Endothelial cell of umbilical vein (primary cell): ENCODE measurements around the gene CNTNAP2. TPM values are rescaled to one million over a fixed set of nuclear protein-coding genes. Genes with fewer than 3 reads are reported as not detected.

Experiments used
- BruUV-seq: library from RNA; stranded (reverse); fragments of 400-500 nt; replicated peaks from 2 replicates; lab custom pipeline; 2021; lab: Mats Ljungman, UMichigan
- CTCF ChIA-PET: fragments of 300-600, 350-600 bp; sonication (Branson Sonifier 250); formaldehyde crosslinking; loops from one replicate; lab custom pipeline; 2021; ENCODE audit warnings: antibody characterized with exemption, inconsistent platforms; lab: Charles Lee
- POLR2A ChIA-PET: fragments of 300-600, 350-600 bp; sonication (Branson Sonifier 250); formaldehyde crosslinking; loops from one replicate; lab custom pipeline; 2021; ENCODE audit warnings: antibody characterized with exemption, inconsistent platforms; lab: Charles Lee
- DNase-seq: peaks from one replicate; pipeline ENCODE4 v3.0.0-alpha.2; 2011; ENCODE audit warnings: low read depth, low spot score
- FAIRE-seq: peaks from 2 replicates; lab custom pipeline; 2011; peaks lifted over from hg19 to GRCh38; lab: Jason Lieb, UNC
- H2AFZ ChIP-seq: 2 replicates; pipeline ENCODE4 v1.6.0; 2012; ENCODE audit warnings: low read depth, low read length, control low read depth, inconsistent platforms
- H3K27ac ChIP-seq: 2 replicates; pipeline ENCODE4 v1.5.1; 2011; ENCODE audit warnings: low read depth, mild to moderate bottlenecking, control low read depth, low read length, moderate library complexity; ENCODE audit not compliant: insufficient read depth
- H3K27me3 ChIP-seq, 2 experiments: 2 replicates each; pipeline versions ENCODE4 v1.6.0 to v1.6.1; 2011; ENCODE audit warnings: low read length in 2 of 2, mixed read lengths in 1 of 2; ENCODE audit not compliant: control insufficient read depth in 2 of 2, insufficient read depth in 2 of 2
- H3K36me3 ChIP-seq, 2 experiments: 2 replicates in 1 of 2; 3 replicates in 1 of 2; pipeline ENCODE4 v1.5.1; 2011; ENCODE audit warnings: low read length in 2 of 2, mild to moderate bottlenecking in 1 of 2, moderate library complexity in 1 of 2; ENCODE audit not compliant: control insufficient read depth in 2 of 2, insufficient read depth in 2 of 2; ENCODE audit errors: extremely low read depth in 1 of 2
- H3K4me1 ChIP-seq: 3 replicates; pipeline ENCODE4 v1.5.1; 2011; ENCODE audit warnings: mild to moderate bottlenecking, low read length; ENCODE audit not compliant: control insufficient read depth, insufficient read depth; ENCODE audit errors: extremely low read depth
- H3K4me2 ChIP-seq: 2 replicates; pipeline ENCODE4 v1.6.1; 2011; ENCODE audit warnings: low read length, control low read depth, mixed read lengths; ENCODE audit not compliant: insufficient read depth
- H3K4me3 ChIP-seq, 3 experiments: fragments of 200-600 bp in 1 of 3; sonication (generic), shearing (Covaris generic) in 1 of 3; replicated peaks in 1 of 3; 2 replicates each; pipeline ENCODE4 v1.5.1; 2011 to 2016; ENCODE audit warnings: control low read depth in 3 of 3, low read length in 3 of 3, mild to moderate bottlenecking in 2 of 3, inconsistent platforms in 1 of 3, low read depth in 1 of 3, moderate library complexity in 1 of 3; ENCODE audit not compliant: insufficient read depth in 1 of 3
- H3K79me2 ChIP-seq: 2 replicates; pipeline ENCODE4 v1.6.0; 2012; ENCODE audit warnings: low read length, inconsistent platforms; ENCODE audit not compliant: control insufficient read depth, insufficient read depth
- H3K9ac ChIP-seq: replicated peaks from 2 replicates; pipeline ENCODE3; 2011; ENCODE audit warnings: low read length, control low read depth; ENCODE audit not compliant: insufficient read depth; ENCODE audit errors: extremely low read depth
- H3K9me1 ChIP-seq: replicated peaks from 3 replicates; pipeline ENCODE4 v1.6.0; 2011; ENCODE audit warnings: mild to moderate bottlenecking, low read length; ENCODE audit not compliant: control insufficient read depth, insufficient read depth; ENCODE audit errors: extremely low read depth
- H3K9me3 ChIP-seq: replicated peaks from 2 replicates; pipeline ENCODE4 v1.5.1; 2012; ENCODE audit warnings: low read length, inconsistent platforms; ENCODE audit not compliant: control insufficient read depth, insufficient read depth
- H4K20me1 ChIP-seq: replicated peaks from 2 replicates; pipeline ENCODE3; 2011; ENCODE audit warnings: mild to moderate bottlenecking, low read length; ENCODE audit not compliant: control insufficient read depth, insufficient read depth; ENCODE audit errors: extremely low read depth
- CTCF ChIP-seq, 2 donors: IDR thresholded peaks; 1 replicate in 1 of 2; 2 replicates in 1 of 2; pipeline ENCODE4 v1.5.1; 2011; ENCODE audit warnings: low read length in 2 of 2, mild to moderate bottlenecking in 2 of 2, moderate library complexity in 2 of 2, control low read depth in 1 of 2, inconsistent platforms in 1 of 2, low read depth in 1 of 2; ENCODE audit not compliant: insufficient read depth in 1 of 2; ENCODE audit errors: extremely low read depth in 1 of 2
- EZH2 ChIP-seq: IDR thresholded peaks from 2 replicates; pipeline ENCODE4 v1.6.1; 2012; ENCODE audit warnings: borderline replicate concordance, low read depth, mild to moderate bottlenecking, moderate library complexity, low read length, inconsistent platforms; ENCODE audit not compliant: severe bottlenecking
- FOS ChIP-seq: IDR thresholded peaks from 2 replicates; pipeline ENCODE4 v1.6.1; 2011; ENCODE audit warnings: mild to moderate bottlenecking, low read length, moderate library complexity, borderline replicate concordance; ENCODE audit not compliant: insufficient read depth
- GATA2 ChIP-seq: IDR thresholded peaks from 2 replicates; pipeline ENCODE4 v1.7.0; 2011; ENCODE audit warnings: low read depth, mild to moderate bottlenecking, moderate library complexity, mixed read lengths, low read length; ENCODE audit not compliant: insufficient read length, insufficient read depth
- JUN ChIP-seq: IDR thresholded peaks from 2 replicates; pipeline ENCODE4 v1.6.1; 2011; ENCODE audit warnings: borderline replicate concordance, low read depth; ENCODE audit not compliant: insufficient read length, insufficient read depth
- MYC ChIP-seq: IDR thresholded peaks from one replicate; pipeline ENCODE4 v1.6.1; 2011; ENCODE audit warnings: mild to moderate bottlenecking, low read depth, low read length
- POLR2A ChIP-seq: IDR thresholded peaks from 2 replicates; pipeline ENCODE4 v1.6.1; 2012; ENCODE audit warnings: low read depth, mild to moderate bottlenecking, control low read depth, low read length
- POLR2AphosphoS5 ChIP-seq: IDR thresholded peaks from 2 replicates; pipeline ENCODE4 v1.6.1; 2012; ENCODE audit warnings: low read depth, mild to moderate bottlenecking, control low read depth, low read length, moderate library complexity; ENCODE audit not compliant: insufficient read depth
- dilution Hi-C: fragments of 300-500 bp; cut with MboI; formaldehyde crosslinking; loops from one replicate; pipeline ENCODE4 v1.15.0; 2019; ENCODE audit warnings: low sequenced_read_pairs; ENCODE audit not compliant: extremely low pct_ligation_motif_present
- intact Hi-C: fragments of 100-400 bp; cut with micrococcal nuclease; formaldehyde crosslinking; loops from one replicate; pipeline ENCODE4 v1.10.0; 2022
- polyA plus RNA-seq, 4 experiments: library from polyadenylated mRNA; depleted of rRNA in 3 of 4; stranded (reverse) in 3 of 4; unstranded in 1 of 4; fragments of >200 nt; gene quantifications; 2 replicates each; pipeline versions ENCODE4 v1.2.1 to v1.2.3, GENCODE V29; 2011 to 2012; ENCODE audit warnings: missing spikeins in 1 of 4
- total RNA-seq: library from RNA; stranded (reverse); gene quantifications from 2 replicates; pipeline ENCODE4 v1.2.3, GENCODE V29; 2021
- TF ChIP-seq, protein P1 (sequence below): IDR thresholded peaks from 2 replicates; pipeline ENCODE4 v1.6.1; 2011; ENCODE audit not compliant: insufficient read depth, insufficient read length

Gene CNTNAP2
- total and polyA plus RNA-seq, 2 donors (not counting 3 experiments of a cell fraction or from before 2014, with no cell fraction given): not detected

GRCh38 chr7:147678943-147679342 is 1562.3 kb downstream of the CNTNAP2 start:
- Histone ChIP-seq H3K4me2 (no peak overlapping the region), H3K27me3 (no peaks in the 10 kb centered on the region), H4K20me1 (no peaks in the 10 kb centered on the region), H3K9ac (no peak overlapping the region), H3K27ac (no peak overlapping the region), H3K4me3 (no peak overlapping the region), H3K4me1 (no peaks in the 10 kb centered on the region), H2AFZ (no peak overlapping the region), H3K36me3 (no peaks in the 10 kb centered on the region), H3K9me3 (peaks cover 5% of the 10 kb centered on the region), H3K9me1 (no peaks in the 10 kb centered on the region), H3K79me2 (no peaks in the 10 kb centered on the region)
- intact Hi-C loops (no loop called here), dilution Hi-C loops (no loop called here)
- DNase-seq (no peak), FAIRE-seq (no peak)
- ChIA-PET CTCF (no interaction called here), POLR2A (no interaction called here)
- TF ChIP-seq POLR2AphosphoS5: no peak
- no peak for TF ChIP-seq GATA2
- no peak for TF ChIP-seq JUN
- TF ChIP-seq POLR2A: no peak
- no peak for TF ChIP-seq CTCF (IDR thresholded peaks at IDR 0.05; ENCODE audit: extremely low read depth in 1 of 2, insufficient read depth in 1 of 2, low read depth in 1 of 2, low read length in 2 of 2)
- TF ChIP-seq, protein P1, sequence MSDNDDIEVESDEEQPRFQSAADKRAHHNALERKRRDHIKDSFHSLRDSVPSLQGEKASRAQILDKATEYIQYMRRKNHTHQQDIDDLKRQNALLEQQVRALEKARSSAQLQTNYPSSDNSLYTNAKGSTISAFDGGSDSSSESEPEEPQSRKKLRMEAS: no peak
- no peak for TF ChIP-seq FOS
- no peak for TF ChIP-seq EZH2
- TF ChIP-seq MYC: no peak
- no TSS peak for BruUV-seq
